ENCODE measurements around the gene CNKSR2.
"Not testable (repeated sequence)": the region's sequence is repeated elsewhere in the genome, so short reads cannot be mapped to it uniquely, and the experiment has no call there.

CNKSR2 gene

GRCh38 chrX:21457718-21458117 lies 83.5 kb downstream of the CNKSR2 start:
- DNase-seq, result no peak

GRCh38 chrX:21469071-21469470 lies 94.9 kb downstream of the CNKSR2 start:
- DNase-seq, result no peak

- DNase-seq, result no peak
Measured at GRCh38 chrX:21476909-21477308, 102.7 kb downstream of the CNKSR2 start.

GRCh38 chrX:21479695-21480270 lies 105.6 kb downstream of the CNKSR2 start:
- peak; percentile 54 for DNase-seq

- no peak for DNase-seq
Measured at GRCh38 chrX:21481761-21482160, 107.5 kb downstream of the CNKSR2 start.

- DNase-seq, result not testable (repeated sequence)
Measured at GRCh38 chrX:21484051-21484450, 109.8 kb downstream of the CNKSR2 start.

- no peak for DNase-seq
Measured at GRCh38 chrX:21487832-21488231, 113.6 kb downstream of the CNKSR2 start.

- no peak for DNase-seq
Measured at GRCh38 chrX:21490341-21490740, 116.1 kb downstream of the CNKSR2 start.

GRCh38 chrX:21493226-21493830 lies 119.1 kb downstream of the CNKSR2 start:
- DNase-seq, result no peak

- DNase-seq, result no peak
Measured at GRCh38 chrX:21503593-21503992, 129.4 kb downstream of the CNKSR2 start.

- no peak for DNase-seq
Measured at GRCh38 chrX:21509912-21510311, 135.7 kb downstream of the CNKSR2 start.

- DNase-seq, result no peak
Measured at GRCh38 chrX:21524008-21524407, 149.8 kb downstream of the CNKSR2 start.

- no peak for DNase-seq
Measured at GRCh38 chrX:21528076-21528475, 153.9 kb downstream of the CNKSR2 start.

- no peak for DNase-seq
Measured at GRCh38 chrX:21529771-21530170, 155.6 kb downstream of the CNKSR2 start.

- DNase-seq, result not testable (repeated sequence)
Measured at GRCh38 chrX:21544642-21545041, 170.4 kb downstream of the CNKSR2 start.

- DNase-seq, result no peak
Measured at GRCh38 chrX:21559417-21559816, 185.2 kb downstream of the CNKSR2 start.

GRCh38 chrX:21565025-21565424 lies 190.8 kb downstream of the CNKSR2 start:
- DNase-seq, result no peak

- DNase-seq, result no peak
Measured at GRCh38 chrX:21574793-21575192, 200.6 kb downstream of the CNKSR2 start.

GRCh38 chrX:21581479-21581878 lies 207.3 kb downstream of the CNKSR2 start:
- DNase-seq, result no peak

GRCh38 chrX:21586001-21586400 lies 211.8 kb downstream of the CNKSR2 start:
- no peak for DNase-seq

- peak; percentile 0 for DNase-seq
Measured at GRCh38 chrX:21590012-21590776, 216.0 kb downstream of the CNKSR2 start.

- DNase-seq, result no peak
Measured at GRCh38 chrX:21606002-21606401, 231.8 kb downstream of the CNKSR2 start.

GRCh38 chrX:21610168-21610567 lies 235.9 kb downstream of the CNKSR2 start:
- DNase-seq, result no peak

- no peak for DNase-seq
Measured at GRCh38 chrX:21612154-21612553, 237.9 kb downstream of the CNKSR2 start.
